ENCODE results near the gene CHRDL1.
"Not testable (repeated sequence)": the region's sequence is repeated elsewhere in the genome, so short reads cannot be mapped to it uniquely, and the experiment has no call there.

CHRDL1 gene, protein sequence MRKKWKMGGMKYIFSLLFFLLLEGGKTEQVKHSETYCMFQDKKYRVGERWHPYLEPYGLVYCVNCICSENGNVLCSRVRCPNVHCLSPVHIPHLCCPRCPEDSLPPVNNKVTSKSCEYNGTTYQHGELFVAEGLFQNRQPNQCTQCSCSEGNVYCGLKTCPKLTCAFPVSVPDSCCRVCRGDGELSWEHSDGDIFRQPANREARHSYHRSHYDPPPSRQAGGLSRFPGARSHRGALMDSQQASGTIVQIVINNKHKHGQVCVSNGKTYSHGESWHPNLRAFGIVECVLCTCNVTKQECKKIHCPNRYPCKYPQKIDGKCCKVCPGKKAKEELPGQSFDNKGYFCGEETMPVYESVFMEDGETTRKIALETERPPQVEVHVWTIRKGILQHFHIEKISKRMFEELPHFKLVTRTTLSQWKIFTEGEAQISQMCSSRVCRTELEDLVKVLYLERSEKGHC

DNA sequence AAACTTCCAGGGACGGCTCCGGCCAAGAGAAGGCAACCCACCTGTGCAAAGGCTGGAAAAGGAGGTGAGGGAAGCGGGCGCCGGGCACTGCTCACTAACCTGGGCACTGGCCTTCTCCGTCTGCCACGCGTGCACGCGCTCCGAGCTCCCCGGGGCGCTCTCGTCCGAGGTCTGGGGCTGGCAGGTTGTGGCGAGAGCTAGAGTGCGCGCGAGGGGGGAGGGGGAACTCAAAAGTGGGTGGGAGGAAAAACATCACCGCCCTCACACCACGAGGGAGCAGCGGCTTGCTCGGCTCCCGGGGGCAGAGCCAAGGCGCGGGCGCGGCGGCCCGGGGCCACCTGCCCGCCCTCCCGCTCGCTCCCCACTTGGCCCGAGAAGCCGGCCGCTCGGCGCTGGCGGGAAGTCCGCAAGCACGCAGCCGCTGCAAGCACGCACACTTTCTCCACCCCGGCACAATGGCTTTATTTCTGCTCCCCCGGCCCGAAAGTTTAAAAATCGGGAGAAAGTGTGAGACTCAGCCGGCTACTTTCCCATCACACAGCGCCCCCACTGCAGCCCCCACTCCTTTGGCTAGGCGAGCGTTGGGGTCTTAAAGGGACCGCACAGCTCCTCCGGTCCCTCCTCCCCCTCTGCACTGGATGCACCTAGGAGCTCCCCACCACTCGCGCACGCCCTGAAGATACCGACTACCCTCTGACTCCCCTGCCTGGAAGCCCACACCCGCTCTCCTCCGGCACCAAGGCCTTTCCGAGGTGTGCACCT, at the start of gene CHRDL1:
CHRDL1 (minus strand) TSS at position 173 of the 762 bp plus-strand sequence. CDS start 3,636 bp downstream, outside the sequence.
- DNase-seq (ENCODE audit: low spot score): no peak

DNA sequence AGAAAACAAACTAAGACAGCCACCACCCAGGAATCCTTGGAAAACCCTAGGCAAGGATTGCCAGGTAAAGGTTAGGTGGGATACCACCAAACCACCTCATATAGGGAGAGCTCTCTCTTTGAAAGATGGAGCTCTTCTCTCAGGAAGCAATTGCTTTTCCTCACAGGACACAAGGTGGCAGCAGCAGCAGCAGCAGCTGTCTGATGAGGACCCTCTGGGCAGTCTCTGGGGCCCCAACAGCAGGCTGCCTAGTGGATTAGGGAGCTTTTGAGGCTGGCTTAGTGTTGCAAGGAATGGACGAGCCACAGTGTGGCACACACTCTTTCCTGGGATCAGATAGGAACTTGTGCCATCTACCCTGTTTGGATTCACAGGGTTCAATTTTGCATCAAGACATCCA, 41.4 kb upstream of the CHRDL1 start:
- no peak for DNase-seq (ENCODE audit: low spot score)

DNA sequence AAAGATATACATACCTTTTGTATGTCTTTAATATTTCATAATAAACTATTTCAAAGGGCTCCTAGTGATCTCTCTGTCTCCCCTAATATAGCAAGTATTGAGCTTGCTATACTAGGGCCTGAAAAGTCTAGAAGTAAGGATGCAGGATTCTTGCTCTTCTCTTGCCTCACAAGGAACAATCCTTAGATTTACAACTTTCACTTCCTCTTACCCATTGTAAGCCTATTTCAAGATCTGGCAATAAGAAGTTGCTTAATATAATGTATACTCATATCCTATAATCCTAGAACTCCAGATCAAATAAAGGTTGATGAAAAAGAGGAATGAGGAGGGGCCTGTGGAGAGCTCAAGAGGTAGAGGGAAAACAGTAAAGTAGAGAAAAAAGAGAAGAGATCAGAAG, 40.8 kb upstream of the CHRDL1 start:
- no peak for DNase-seq (ENCODE audit: low spot score)

DNA sequence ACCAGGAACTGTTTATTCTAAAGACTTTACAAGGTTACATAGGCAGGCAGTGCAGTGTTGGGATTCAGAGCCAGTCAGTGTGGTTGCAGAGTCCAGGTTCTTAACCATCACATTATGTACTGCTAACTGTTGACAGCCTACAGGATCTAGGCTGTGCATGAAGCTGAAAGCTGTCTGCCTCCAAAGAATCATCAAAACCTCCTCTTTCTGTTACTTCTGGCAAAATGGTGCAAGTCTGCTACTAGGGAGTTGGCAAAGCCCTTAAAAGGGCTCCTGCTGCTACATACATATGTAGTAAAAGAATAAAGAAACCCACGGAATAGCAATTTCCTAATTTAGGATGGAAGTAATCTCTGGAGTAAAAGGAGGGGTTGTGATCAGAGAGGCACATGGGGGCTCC, 40.4 kb upstream of the CHRDL1 start:
- no peak for DNase-seq (ENCODE audit: low spot score)

DNA sequence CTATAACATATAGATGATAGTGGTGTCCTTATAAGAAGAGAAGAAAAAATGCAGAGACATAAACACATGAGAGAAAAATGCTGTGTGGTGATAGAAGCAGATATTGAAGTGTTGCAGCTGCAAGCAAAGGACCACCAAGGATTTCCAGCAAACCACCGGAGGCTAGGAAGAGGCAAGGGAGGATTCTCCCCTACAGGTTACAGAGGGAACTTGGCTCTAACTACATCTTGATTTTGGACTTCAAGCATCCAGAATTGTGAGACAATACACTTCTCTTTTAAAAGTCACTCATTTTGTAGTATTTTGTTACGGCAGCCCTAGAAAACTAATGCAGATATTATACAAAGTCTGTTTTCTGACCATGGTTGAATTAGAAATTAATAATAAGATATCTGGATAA, 30.4 kb upstream of the CHRDL1 start:
- DNase-seq (ENCODE audit: low spot score): no peak

DNA sequence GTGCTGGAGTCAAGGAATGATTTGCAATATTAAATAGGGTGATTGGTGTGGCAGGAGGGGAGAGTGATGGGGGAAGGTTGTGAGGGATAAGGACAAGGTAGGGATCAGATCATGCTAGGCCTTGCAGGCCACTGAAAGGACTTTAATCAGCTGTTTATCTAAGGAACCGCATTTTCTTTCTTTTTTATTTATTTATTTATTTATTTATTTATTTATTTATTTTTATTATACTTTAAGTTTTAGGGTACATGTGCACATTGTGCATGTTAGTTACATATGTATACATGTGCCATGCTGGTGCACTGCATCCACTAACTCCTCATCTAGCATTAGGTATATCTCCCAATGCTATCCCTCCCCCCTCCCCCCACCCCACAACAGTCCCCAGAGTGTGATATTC, 20.9 kb upstream of the CHRDL1 start:
- not testable (repeated sequence) for DNase-seq (ENCODE audit: low spot score)

DNA sequence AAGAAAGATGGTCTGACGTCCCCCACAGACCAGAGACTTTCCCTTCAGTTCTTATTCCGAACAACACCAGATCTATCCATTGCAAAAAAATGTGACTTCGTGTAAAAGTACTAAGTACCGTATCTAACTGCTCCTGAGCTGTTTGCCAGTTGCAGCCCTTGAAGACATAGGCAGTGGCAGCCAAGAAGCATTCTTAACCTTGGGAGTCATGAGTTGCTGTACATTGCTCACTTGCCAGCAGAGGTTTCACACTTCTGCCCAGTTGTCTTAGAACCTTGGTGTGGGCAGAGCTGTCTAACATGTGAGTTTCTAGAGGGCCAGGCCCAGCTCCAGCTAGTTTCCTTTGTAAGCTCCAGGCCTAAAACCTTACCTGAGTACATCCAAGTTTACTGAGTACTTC, 10.5 kb upstream of the CHRDL1 start:
- no peak for DNase-seq (ENCODE audit: low spot score)

DNA sequence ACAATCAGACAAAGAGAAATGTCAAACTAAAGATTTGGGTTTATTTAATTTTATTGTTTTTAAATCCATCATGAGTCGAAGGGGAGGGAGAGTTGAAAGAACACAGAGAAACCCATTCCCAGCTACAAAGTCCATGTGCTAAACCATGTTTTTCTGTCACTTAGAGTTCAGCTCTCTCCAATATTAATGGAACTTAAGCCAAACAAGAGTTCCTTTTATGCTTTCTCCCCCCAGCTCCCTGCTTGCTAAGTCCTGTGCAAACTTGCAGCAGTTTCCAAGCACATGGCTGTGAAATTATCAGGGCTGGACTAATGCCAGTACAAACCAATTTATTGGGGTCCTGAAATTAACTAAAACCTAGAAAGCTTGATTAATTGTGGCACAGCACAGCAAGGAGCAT, 9.7 kb upstream of the CHRDL1 start:
- no peak for DNase-seq (ENCODE audit: low spot score)

DNA sequence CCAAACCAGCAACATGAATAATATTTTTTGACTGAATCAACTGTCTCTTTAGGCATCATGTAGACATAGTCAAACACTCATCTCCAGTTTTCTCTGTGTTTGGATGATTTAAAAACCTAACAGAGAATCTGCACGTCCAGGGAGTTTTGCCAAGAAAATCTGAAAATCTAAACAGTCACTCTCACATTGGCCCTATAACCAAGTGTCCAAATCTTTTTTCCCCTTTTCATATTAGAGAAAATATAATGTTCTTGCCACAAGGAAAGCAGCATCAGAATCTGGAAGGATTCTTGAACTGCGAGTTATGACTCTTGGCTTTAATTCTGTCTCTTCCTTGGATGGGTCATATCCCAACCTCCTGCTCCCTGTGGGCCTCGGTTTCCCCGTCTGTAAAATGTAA, 8.8 kb upstream of the CHRDL1 start:
- no peak for DNase-seq (ENCODE audit: low spot score)

DNA sequence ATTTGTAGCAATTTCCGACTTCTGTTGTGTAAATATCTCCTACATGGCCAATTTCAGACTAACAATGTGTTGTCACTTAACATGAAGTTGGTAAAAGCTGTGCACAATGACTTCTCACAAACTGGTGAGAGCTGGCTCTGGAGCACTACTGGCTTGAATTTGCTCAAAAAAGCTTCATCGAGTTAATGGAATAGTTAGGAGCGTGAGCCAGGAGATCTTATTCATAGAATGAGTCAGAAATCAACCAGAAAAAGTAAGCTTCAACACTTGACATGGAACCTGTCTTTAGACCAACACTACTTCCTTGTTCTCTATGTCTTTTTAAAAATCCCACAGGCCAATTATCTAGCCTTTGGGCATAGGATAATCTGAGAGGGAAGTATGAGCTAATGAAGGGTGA, 7.9 kb upstream of the CHRDL1 start:
- no peak for DNase-seq (ENCODE audit: low spot score)

DNA sequence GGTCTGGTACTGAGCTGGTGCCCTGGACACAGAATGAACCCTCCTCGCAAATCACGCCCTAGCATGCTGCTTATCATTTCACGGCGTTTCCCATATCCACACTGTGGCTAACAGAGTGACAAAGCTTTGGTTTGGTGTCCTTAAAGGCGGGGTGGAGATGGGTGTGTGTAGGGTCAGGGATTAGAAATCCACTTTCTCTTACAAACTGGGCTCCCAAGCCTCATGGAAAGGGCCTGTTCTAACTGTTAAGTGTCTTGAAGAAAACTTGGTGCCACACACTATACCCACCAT, 735 bp upstream of the CHRDL1 start:
- DNase-seq (ENCODE audit: low spot score): no peak

DNA sequence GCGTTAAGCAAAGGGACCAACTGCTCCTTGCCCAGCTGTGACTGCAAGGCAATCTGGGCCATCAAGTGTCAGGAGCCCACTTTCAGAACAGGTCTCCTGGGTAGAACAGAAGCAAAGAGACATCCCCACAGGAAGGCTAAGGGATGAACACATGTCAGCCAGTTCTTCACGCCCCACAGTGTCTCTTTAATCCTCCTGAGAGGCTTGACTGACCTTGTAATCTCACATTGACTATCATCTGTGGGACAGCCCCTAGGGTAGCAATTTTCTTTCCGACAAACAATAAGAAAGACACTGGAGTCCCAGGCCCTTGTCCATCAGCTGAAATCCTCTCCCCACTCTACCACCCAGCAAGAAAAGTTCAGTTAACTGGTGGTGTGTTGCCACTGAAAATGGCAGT, 1.0 kb downstream of the CHRDL1 start:
- no peak for DNase-seq (ENCODE audit: low spot score)

DNA sequence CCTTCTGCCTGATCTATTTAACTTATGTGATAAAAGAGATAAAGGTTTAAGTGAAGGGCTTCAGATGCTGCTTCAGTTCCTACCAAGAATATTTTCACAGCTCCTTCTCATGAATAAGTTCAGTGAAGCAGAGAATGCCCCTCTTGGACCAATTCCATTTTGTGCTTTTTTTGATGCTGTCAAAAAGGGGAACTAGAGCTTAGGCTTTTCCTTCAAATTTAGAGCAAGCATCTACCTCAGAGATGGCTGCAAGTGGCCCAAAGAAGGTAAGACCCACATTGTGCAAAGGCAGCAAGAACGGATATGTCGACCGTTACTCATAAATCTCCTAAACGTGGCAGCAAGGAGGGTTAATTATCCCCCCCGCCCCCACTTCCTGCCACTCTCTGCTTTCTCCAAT, 4.5 kb downstream of the CHRDL1 start:
- no peak for DNase-seq (ENCODE audit: low spot score)

DNA sequence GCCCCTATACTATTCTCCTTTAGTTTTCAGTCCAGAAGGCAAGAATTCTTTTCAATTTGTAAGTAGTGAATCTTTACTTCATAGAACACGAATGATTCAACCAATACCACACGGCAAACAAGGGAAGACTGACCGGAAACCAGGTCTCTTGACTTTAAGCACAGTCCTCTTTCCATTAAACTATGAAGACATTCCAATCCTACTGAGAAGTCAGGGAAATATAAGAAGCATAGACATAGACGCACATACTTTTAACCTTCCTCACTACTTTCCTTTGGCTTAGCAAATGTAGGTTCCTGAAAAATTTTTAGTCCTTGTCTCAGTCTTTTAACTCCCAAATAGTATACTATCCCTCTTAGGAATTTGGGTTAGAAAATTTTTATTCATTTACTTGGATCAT, 9.1 kb downstream of the CHRDL1 start:
- no peak for DNase-seq (ENCODE audit: low spot score)

DNA sequence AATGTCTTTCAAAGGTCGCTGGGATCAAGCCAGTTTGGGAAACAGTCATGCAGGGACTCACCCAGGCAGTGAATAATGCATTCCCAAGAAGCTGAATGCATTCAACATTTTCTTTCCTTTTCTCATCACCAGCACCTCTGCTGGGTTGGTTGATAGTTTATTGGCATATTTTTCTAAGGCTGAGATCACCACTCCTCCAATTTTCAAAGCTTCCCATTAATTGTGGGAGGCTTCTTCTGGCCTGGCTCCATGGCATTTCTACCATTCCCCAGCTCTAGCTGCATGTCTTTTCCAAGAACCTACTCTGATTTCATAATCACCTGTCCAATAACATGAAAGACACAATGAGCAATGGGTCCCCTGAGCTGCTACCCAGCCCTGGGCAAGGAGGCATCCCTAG, 35.8 kb downstream of the CHRDL1 start:
- DNase-seq (ENCODE audit: low spot score): no peak

DNA sequence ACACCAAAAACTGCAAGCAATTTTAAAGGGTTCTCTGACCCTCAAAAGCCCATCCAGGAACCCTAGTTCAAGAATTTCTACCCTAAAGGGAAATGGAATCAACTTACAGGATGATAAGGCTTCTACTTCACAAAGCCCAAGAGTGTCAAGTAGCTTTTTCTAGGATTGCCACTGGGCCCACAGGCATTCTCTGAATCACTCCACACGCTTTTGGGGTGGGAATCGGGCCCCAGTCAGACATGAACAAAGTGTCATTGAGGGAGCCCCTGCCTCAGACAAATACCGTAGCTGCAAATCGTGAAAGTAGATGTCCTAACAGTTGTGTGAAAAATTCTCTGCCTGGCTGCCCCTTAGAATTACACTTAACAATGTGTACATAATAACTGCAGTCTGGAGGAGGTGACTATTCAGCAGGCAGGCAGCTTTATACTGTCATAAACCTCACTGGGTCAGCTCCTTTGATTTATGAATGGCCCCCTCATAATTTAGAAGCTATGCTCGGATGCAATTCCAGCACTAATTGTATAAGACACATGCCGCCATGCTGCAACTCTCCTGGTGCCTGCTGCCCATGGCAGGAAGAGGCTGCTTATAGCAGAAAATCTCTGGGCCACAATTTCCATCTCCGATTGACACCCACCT, 36.7 kb downstream of the CHRDL1 start:
- no peak for DNase-seq (ENCODE audit: low spot score)

DNA sequence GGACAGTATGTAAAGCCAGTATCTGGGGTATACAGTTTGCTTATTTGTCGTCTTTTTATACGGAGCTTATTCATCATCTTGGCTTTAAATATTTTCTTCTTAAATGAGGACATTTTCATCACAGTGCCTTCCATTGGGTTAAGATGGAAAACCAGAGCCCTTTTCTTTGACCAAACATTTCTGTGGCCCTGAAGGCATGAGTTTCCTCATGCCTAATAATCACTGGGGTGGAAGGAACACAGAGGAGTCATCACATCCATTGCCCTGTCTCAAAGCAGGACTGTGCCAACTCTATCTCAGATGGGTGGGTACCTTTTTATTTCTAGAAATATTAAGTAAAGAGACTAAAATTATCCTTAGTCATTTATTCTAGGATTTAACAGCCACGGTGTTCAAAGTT, 40.0 kb downstream of the CHRDL1 start:
- DNase-seq (ENCODE audit: low spot score): no peak

DNA sequence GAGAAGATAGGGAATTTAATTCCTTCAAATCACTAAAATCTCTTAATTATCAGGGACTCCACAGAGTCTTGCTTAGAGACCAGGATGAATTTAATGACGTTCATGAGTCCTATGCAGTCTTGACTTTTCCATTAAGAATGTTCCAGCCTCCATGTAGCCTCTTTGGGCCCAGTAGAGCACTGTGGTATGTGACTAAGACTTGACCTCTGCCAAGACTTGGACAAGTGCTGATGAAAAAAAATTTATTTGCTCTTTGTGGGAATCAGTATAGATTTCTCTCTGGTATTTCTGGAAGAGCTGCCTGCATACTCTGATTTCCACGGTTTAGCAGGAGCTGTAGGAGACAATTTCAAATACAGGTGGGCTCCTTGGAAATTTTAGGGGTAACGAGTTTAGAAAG, 40.6 kb downstream of the CHRDL1 start:
- DNase-seq (ENCODE audit: low spot score): no peak

DNA sequence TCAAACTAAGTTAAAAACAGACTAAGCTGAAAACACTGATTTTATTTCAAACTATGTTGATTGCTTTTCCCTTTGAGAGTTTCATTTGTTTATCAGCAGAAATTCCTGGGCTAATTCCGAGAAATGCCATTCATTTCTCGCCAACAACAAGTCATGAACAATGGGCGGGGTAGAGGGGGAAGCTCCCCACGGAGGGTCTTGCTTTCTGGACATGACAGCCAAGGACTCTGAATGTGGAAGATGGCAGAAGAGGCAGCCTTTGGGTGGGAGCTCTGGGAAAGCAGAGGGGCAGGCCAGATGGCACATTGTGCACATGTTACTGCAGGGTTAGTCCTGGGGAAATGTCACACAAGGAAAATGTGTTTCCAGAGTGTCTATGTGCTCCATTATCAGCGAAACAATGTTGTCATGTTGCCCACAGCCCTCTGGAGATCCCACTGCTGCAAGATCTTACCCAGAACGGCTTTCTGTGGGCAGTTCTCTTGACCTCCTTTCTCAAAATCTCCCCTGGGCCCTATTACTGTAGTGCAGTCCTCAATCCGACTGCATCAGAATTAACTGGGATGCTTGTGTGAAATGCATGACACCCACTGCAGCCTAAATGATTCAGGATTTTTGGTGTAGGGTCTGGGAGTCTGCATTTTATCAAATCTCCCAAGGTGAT, 45.0 kb downstream of the CHRDL1 start:
- no peak for DNase-seq (ENCODE audit: low spot score)

DNA sequence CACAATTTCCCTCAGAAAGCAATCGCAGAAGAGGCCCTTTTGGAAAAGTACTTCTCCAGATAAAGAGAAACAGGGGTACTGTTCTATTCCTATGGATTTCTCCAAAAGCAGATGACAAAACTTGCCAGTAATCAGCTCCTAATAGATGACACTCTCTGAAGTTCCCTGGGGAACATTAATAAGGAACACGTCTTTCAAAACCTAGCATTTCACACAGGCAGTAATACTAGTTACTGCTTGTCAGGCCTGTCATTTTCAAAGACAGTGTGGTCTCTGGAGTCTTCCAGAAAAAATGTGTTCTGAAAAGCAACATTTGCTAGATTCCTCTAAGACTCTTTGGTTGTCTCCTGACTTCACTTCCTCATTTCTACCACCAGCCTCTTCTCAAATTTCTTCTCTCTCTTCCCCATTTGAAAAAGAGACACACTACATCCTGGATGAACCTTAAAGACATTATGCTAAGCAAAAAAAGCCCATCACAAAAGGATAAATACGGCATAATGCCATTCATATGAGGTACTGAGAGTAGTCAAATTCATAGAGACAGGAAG, 47.3 kb downstream of the CHRDL1 start:
- DNase-seq (ENCODE audit: low spot score): no peak

DNA sequence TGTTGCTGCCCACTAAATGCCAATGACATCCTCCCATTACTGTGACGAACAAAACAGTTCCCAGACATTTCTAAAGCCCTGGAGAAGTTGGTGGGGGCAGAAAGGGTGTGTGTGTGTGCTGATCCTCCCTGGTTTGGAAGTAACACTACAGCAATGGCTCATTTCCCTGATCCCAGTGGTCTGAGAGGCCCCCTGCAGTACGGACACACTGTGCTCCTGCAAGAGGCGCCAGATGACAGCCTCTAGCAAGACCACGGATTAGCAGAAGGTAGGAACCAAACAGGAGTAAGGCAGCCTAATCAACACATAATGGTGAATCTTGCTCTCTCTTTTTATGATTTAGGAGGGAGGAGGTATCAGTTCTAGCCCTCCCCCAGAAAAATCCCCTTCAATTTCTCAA, 49.6 kb downstream of the CHRDL1 start:
- no peak for DNase-seq (ENCODE audit: low spot score)

DNA sequence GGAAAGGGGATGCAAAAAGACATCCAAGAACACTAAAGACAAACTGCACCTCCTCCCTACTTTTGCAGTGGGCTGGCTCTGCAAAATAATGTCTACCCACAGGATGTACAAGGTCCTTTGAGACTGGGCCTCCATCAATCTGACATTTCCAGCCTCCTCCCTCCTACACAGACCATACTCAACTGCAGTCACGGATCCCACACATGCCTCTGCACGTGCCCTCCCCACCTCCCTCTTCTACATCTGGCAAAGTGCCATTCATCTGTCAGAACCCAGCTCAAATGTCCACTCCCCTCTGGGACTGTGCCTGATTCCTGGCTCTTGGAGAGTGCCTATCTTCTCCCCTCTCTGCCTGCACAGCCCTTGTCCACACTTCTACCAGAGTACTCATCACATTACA, 50.3 kb downstream of the CHRDL1 start:
- no peak for DNase-seq (ENCODE audit: low spot score)
